HG03571 (cell line): ENCODE results near the gene BTBD2.

ENCODE experiments used
- ATAC-seq: cut with Tn5 transposase; IDR thresholded peaks from one replicate; pipeline ENCODE4 v1.9.1; 2021; ENCODE audit not compliant: unreplicated experiment

BTBD2 gene

DNA sequence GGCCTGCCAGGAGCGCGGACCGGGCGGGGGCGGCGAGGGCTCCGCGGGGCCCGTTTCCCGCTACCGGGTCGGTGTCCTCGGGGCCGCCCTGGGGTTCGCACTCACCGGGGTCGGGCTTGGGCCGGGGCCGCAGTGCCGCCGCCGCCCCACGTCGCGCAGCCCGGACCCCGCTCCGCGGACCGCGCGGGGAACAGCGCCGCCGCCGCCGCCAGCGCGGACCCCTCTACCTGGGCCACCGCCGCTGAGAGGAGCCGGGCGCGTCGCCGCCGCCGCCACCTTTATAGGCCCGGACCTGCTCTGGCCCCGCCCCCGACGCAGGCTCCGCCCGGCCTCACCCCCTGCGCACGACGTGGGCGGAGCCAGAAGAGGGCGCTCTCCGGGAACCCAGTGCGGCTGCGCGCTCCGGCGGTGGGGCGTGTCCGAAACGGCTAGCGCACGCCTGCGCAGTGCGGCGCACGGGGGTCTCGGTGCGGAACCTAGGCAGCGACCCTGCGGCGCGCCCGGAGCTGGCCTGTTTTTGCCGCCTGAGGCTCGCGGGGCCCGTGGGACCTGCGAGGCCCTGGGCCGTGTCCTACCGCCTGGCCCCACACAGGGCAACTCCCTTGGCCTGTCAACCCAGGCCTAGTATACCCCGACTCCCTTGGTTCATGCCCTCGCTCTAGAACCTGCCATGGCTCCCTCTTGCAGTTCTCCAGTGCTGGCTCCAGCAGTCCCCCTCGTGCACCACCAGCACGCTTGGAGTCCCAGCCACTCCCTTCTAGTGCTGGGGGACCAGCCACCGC lies 35.7 kb upstream of the BTBD2 start, which contains the start of gene MKNK2:
Gene MKNK2 (minus strand): TSS at position 254 of the 782 bp plus-strand sequence. CDS start 393 bp downstream, outside the sequence.
- ATAC-seq = peak; percentile 43

DNA sequence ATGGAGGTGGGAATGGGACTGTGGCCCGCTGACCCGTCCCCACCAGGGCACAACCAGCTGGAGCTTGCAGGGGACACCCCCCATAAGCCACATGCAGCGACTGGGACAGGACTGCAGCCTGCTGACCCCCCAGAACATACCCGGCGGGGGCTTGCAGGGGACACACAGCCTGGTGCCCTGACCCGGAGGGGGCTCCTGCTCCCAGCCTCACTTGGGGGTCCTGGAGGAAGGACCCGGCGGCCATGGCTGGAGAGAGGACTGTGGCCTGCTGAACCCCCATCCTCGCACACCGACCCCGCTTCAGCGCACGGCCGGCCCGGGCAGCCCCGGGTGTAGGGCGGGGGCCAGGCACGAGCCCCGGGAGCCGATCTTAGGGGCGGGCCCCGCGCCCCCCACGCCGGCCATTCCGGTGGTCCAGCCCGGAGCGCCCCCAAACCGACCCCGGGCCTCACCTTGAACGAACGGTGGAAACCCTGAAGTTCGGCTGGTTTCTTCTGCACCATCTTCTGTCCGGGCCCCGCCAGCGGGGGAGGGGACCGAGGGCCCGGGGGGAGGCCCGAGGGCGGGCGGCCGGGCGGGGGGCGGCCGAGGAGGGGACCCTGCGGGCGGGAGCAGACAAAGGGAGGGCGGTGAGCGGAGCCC lies 35.0 kb upstream of the BTBD2 start:
- ATAC-seq = peak; percentile 5

DNA sequence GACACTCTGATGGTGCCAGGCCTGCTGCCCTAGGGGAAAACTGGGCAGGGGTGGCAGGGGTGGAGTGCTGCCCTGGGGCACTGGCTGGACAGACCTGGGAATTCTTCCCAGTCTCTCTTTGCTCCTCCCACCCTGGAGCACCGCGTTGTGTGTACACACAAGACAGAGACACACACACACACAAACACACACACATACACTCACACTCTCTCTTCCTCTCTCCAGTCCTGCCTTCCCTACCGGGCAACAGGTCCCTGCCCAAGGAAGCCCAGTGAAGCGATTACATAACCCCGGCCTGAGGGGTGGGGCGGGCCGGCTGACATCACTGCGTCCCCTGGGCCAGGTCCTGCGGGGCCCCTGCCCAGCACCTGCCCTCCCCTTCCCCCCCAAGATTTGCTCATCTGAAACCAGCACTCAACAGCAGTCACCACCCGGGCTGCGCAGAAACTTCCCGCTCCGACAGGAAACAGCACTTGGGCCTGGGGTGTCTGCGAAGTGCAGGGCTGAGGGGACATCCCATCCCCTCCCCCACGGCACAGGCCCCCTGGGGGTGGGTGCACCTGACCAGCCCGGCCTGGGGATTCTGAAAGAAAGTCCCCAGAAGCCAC lies 34.3 kb upstream of the BTBD2 start:
- no peak for ATAC-seq

DNA sequence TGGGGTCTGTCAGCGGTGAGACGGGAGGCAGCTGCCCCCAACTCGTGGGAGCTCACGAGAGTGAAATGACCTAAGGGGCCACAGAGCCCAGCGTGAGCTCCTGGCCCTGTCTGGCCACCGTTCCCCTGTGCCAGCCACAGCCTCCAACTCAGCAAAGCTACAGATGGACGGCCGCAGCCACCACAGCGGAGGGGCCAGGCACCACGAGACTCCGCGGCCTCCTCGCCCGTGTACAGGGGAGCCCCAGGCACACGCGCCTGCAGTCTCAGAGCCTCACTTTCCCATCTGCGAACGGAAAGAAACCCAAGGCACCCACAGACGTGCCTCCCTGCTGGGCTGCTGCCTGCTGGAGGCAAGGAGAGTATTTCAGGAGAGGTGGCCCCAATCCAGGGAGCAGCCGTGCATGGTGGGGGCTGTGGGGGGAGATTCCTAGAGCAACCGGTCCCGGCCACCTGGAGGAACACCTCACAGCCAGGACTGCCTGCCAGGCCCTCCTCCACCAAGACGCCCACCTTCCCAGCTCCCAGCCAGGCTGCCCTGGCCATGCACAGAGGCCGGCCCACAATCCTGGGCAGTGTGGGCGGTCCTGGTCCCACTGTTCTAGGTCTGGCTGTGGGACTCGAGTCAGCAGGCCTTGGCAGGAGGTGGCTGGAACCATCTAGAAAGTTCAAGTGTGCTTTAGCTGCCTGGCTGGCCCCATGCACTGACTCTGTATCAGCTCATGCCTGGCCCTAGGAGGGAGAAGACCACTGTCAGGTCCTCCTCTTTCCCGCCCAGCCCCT lies 33.6 kb upstream of the BTBD2 start:
- ATAC-seq = no peak

DNA sequence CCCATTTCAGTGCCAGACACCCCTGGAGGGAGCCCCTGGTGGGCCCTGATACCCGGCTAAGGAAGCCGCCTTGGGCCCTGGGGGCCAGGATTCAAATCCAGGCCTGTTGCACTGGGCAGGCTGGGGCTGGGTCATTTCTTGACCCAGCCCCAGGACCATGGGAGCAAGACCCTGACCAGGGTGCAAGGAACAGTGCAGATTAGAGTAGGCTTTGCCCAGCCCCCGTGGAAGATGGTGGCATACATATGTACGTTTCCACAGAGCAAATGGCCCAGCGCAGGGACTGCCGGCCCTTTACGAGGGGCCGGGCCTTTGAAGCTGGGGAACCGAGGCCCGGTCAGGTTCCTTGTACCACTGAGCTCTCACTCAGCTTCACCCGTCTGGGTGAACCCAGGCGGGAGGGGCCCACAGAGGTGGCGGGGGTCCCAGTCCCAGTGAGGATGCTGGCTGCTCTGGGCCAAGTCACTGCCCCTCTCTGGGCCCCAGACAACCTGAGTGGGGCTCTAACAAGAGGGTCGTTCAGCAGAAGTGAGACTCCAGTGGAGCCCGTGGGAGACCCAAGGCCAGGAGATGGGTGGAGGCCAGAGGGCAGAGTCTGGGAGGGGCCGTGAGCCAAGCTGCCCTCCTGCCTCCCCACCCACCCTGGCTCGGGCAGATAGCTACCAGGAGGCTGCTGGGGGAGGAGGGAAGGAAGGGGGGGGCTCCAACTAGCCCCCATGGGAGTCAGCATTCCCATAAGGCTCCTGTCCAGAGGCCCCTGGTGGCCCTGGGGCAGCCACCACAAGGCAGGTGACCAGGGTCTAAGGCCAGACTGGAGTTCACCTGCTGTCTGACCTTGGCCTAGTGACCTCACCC lies 32.8 kb upstream of the BTBD2 start:
- no peak for ATAC-seq

DNA sequence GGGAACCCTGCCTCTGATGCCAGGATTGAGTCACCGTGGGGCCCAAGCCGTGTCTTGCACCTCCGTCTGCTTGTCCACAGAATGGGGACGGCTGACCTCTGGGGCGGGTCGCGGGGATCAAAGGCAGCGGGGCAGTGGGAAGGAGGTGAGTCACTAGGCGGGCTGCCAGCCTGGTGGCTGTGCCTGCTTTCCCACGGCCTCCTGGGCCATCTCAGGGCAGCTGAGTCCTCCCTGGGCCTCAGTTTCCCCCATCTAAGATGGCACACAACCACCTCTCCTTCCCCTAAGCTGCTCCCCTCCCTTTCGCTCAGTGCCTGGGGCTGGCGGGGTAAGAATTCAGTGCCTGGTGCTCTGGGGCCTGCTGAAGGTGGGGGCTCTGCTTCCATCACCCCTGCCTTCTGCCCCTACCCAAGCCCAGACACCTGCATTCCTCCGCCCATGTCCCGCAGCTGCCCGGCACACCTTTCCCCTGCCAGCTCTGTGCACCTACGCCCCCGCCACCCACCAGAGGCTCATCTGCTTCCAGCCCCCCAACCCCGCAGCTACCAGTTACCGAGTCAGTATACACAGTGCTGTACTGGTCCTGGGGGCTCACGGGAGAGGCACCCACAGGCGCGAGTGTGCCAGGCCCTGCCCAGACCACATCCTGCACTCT lies 32.1 kb upstream of the BTBD2 start:
- ATAC-seq = no peak

DNA sequence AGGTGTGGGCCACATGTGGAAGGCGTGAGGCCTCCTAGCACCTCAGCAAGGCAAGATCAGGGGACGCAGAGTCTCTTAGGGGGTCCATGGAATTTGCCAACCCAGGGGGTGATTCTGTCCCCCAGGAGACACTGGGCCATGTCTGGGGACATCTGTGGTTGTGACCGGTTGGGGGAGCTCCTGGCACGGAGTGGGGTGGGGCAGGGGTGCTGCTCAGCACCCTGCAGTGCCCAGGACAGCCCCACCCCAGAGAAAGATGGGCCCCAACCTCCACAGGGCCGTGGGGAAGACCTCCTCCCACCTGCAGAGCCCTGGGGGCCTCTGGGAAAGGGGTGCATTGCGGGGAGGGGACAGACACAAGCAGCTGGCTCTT lies 31.5 kb upstream of the BTBD2 start:
- ATAC-seq = no peak

DNA sequence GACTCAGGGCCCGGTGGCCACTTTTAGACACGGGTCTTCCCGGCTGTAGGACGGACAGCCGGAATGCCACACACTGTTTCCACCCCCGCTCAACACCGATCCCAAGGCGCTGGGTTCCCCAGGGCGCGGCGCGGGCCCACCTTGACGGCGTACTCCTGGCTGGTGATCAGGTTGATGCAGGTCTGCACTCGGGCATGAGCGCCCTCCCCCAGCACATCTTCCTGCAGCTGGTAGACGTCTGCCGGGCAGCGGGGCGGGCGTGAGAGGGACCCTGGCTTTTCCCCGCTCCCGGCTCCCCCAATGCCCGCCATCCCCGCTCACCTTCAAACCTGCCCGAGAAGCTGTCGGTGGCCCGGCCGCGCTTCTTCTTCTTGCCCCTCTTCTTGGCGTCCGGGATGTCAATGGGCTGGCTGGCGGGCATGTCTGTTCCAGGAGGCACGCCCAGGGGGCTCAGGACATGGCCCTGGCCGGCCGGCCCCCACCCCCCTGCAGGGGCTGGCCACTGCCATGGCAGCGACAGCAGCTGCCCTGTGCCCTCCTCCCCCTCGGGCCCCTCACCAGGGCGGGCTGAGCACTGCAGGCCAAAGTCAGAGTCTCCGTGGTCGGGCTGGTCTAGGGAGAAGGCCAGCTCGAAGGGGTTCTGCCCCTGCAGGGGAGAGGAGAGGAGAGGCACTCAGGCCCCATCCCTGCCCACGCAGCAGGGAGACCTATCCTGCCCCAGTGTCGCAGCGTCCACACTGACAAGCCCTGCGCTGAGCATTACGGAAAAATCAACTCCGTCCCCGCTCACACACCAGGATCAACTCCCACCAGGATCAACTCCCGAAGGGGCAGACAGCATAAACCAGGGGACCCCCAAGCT lies 30.8 kb upstream of the BTBD2 start:
- no peak for ATAC-seq

DNA sequence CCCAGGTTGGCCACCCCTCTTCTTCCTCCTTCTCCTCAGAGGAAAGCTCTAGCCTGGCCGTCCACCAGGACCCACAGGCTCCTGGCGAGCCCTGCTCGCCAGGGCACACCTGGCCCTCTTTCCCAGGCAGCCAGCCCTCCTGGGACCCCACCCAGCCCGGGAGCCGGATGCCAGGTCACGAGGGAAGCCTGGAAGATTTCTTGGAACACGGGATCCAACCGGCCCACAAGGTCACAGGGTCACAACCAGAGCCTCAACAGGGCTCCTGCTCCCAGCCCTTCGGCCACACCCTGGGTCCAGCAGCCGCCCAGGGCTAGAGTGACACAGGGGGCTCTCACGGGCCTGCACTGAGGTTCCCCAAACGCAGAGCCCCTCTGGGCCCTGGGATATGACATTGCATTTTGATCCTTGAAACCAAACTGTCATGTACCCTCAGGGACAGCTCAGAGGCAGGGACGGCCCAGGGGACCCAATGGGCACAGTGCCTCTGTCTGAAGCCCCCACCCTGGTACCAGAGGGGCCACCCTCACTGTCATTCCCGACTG lies 30.1 kb upstream of the BTBD2 start:
- no peak for ATAC-seq

DNA sequence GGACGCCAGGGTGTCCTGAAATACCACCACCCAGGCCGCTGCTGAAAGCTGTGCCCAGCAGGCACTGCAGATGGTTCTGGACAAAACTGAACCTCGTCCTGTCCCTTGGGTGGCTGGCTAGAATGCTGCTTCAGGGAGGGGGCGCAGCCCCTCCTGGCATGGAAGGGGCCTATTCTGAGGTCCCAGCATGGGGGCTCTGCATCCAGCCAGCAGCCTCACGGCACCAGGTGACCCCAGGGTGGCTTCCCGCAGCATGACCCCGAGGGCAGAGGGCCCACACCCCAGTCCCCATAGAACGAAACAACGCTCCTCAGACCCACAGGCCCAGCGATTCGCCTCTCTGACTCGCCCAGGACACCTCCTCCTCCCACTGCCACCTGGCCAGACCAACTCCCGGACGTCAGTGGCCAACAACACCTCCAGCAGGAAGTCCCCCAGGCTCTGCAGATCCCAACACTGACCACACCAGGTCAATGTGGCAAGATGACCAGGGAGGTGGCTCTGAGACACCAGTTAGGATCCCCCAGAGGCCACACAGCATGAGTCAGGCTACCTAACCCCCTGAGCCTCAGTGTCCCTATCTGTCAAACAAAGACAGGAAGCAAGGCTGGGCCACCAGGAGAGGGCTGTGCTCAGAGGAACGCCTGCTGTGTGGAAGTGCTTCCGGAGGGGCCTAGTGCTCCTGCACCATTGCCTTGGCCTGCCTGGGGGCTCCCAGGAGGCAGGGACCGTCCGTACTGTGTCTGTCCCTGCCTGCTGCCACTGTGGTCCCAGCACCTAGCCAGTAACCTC lies 29.4 kb upstream of the BTBD2 start:
- ATAC-seq = no peak

DNA sequence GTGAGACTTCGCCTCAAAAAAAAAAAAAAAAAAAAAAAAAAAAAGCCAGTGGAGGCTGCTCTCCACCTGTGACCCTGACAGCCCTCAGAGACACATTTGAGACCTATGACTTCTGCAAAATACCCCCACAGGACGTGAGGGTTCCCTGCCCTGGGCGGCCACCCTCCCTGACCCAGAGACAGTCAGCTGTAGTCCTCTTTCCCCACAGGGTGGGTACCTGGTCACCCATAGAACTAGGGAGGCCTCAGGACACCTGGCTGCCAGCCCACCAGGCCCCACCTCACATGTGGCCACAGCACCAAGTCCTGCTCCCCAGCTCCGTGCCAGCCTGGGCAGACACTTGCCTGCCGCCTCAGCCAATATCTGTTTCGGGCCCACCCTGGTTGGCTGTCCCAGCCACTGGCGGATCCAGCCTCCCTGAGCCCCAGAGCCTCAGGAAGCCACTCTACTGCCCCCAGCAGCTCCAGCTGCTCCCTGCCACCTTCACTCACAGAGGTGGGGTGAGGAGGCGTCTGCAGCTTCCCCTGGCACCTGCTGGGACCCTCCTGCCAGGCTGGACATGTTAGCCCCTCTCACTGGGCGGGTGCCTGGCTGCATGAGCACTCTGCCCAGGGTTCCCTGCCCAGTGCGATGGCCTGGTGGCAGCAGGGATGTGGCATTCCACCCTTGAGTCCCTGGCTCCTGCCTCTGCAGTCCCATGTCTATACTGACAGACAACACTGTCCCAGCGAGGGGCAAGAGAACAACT lies 28.6 kb upstream of the BTBD2 start:
- ATAC-seq = no peak

DNA sequence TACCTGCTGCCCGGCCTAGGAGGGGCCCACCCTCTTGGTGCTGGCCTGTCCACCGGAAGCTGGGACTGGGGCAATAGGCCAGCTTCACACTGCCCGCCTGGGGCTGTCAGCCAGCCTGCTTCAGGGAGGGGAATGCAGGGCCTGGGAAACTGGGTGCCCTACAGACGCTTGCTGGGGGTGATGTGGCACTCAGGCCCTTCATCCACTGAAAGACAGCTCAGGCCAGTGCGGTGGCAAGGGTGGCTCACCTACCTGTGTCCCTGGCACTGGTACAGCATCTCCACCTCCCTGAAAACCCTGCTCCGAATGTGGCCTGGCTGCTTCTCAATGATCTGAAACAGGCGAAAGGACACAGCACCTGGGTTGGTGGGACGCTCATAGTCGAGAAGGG lies 27.7 kb upstream of the BTBD2 start:
- ATAC-seq = no peak

DNA sequence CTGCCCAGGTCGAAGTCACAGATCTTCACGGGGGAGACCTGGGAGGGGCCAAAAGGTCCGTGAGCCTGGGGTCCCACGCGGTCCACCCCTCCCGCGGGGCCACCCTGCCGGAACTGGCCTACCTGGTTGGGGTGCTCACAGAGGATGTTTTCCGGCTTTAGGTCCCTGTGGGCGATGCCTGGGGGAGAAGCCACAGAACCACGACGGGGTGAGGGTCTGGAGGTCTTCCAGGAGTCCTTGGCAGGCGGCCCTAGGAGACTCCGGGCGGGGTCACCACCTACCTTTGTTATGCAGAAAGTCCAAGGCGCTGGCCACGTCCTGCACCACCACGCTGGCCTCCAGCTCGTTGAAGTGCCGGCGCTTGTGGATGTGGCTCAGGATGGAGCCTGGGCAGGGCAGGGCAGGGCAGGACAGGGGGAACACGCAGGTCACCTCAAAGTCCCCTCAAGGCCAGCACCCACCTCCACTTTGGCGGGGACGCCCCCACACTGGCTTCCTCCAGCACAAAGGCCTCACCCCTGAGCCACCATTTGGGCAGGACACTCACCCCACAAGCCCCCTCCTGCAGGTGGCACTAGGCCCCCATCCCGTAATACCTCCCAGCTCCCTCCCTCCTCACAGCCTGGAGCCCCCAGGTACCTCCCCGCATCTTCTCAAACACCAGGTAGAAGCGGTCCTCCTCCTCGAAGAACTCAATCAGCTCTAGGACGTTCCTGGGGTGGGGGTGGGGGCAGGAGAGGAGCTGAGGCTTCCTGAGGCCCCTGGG lies 27.2 kb upstream of the BTBD2 start:
- no peak for ATAC-seq

DNA sequence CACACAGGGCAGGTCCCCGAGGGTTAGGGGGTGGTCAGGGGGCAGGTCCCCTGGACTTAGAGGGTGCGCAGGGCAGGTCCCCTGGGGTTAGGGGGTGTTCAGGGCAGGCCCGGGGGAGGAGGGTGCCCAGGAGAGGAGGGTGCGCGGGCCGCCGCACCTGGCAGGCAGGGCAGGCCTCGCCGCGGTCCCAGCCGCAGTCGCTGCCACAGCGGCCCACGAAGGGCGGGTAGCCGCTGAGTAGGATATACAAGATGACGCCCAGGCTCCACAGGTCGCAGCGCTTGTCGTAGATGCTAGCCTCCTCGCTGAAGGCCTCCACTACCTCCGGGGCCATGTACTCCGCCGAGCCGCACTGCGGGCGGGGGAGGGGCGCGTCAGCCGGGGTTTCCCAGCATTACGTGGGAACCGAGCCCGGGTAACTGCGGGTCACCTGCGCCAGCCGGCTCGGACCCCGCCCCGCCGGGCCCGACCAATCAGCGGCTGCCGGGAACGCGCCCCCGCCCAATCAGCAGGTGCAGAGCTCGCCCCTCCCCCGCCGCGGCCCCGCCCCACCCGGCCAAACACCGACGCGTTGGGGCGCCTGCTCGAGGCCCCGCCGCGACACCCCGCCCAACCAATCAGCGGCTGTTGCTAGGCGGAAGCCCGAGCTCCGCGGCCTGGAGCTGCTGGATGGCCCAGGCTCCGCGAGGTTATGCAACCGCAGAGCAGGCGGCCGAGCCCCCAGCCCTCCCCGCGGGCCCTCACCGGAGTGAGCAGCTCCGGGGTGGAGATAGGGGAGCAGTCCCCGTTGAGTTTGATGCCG lies 26.4 kb upstream of the BTBD2 start:
- ATAC-seq = peak; percentile 48

DNA sequence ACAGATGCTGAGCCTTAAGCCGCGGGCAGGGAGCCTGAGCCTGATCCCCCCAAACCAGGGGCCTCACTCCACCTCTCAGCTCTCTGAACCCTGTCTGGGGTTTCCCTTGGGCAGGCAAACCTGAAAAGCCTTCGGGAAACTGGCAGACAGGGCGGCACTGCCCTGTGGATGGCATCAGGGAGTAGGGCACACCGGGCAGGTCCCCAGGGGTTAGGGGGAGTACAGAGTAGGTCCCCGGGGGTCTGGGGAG lies 25.8 kb upstream of the BTBD2 start:
- no peak for ATAC-seq
